SJCRH30 (cell line): ENCODE data around the gene BRD9. TPM values are rescaled to one million over a fixed set of nuclear protein-coding genes. Genes with fewer than 3 reads are reported as not detected.
"Not testable (repeated sequence)": the region's sequence is repeated elsewhere in the genome, so short reads cannot be mapped to it uniquely, and the experiment has no call there.

Experiments
- DNase-seq, 2 experiments: peaks; one replicate each; pipeline ENCODE4 v3.0.0-alpha.2; 2015 to 2020
- H3K27ac ChIP-seq: fragments of 250-450 bp; sonication (Bioruptor Pico); 2 replicates; pipeline ENCODE4 v1.5.1; 2020; ENCODE audit warnings: mild to moderate bottlenecking, moderate library complexity
- H3K27me3 ChIP-seq: fragments of 250-450 bp; sonication (Bioruptor Pico); 2 replicates; pipeline ENCODE4 v1.5.1; 2020; ENCODE audit warnings: mild to moderate bottlenecking, moderate library complexity
- H3K36me3 ChIP-seq: fragments of 250-450 bp; sonication (Bioruptor Pico); 2 replicates; pipeline ENCODE4 v1.5.1; 2020; ENCODE audit warnings: mild to moderate bottlenecking, moderate library complexity
- H3K4me1 ChIP-seq: fragments of 250-450 bp; sonication (Bioruptor Pico); 2 replicates; pipeline ENCODE4 v1.5.1; 2020; ENCODE audit warnings: mild to moderate bottlenecking, moderate library complexity
- H3K4me3 ChIP-seq: fragments of 250-450 bp; sonication (Bioruptor Pico); 2 replicates; pipeline ENCODE4 v1.5.1; 2020; ENCODE audit warnings: mild to moderate bottlenecking, moderate library complexity
- H3K9me3 ChIP-seq: fragments of 250-450 bp; sonication (Bioruptor Pico); replicated peaks from 2 replicates; pipeline ENCODE4 v1.5.1; 2020; ENCODE audit warnings: mild to moderate bottlenecking, moderate library complexity
- total RNA-seq: library from RNA; depleted of rRNA; stranded (reverse); fragments of >200 nt; shearing (Covaris generic); gene quantifications from 2 replicates; pipeline ENCODE4 v1.2.3, GENCODE V29; 2014

BRD9 gene
- total RNA-seq, 1 experiment from 2014 or later, result 19.9 TPM

- Histone ChIP-seq H3K4me3 (no peak overlapping the region), H3K27me3 (no peaks in the 10 kb centered on the region), H3K27ac (no peak overlapping the region), H3K9me3 (no peaks in the 10 kb centered on the region), H3K36me3 (no peaks in the 10 kb centered on the region), H3K4me1 (no peaks in the 10 kb centered on the region)
- no peak for DNase-seq
Observed at GRCh38 chr5:854966-855743, 37.4 kb downstream of the BRD9 start.

GRCh38 chr5:854217-854616 is 38.4 kb downstream of the BRD9 start:
- Histone ChIP-seq H3K4me1 (no peaks in the 10 kb centered on the region), H3K36me3 (no peaks in the 10 kb centered on the region), H3K9me3 (no peaks in the 10 kb centered on the region), H3K4me3 (no peak overlapping the region), H3K27ac (no peak overlapping the region), H3K27me3 (no peaks in the 10 kb centered on the region)
- DNase-seq, result no peak

GRCh38 chr5:853416-854090 is 39.0 kb downstream of the BRD9 start:
- H3K27ac ChIP-seq, H3K27me3 ChIP-seq, DNase-seq, H3K9me3 ChIP-seq, H3K4me3 ChIP-seq, H3K4me1 ChIP-seq, H3K36me3 ChIP-seq: not testable (repeated sequence)

GRCh38 chr5:852431-853401 is 39.9 kb downstream of the BRD9 start:
- DNase-seq, result no peak
- Histone ChIP-seq H3K27me3 (no peaks in the 10 kb centered on the region), H3K27ac (no peak overlapping the region), H3K9me3 (no peaks in the 10 kb centered on the region), H3K36me3 (no peaks in the 10 kb centered on the region), H3K4me1 (no peaks in the 10 kb centered on the region), H3K4me3 (no peak overlapping the region)

GRCh38 chr5:852018-852417 is 40.6 kb downstream of the BRD9 start:
- DNase-seq, result no peak
- Histone ChIP-seq H3K27ac (no peak overlapping the region), H3K36me3 (no peaks in the 10 kb centered on the region), H3K4me1 (no peaks in the 10 kb centered on the region), H3K27me3 (no peaks in the 10 kb centered on the region), H3K9me3 (no peaks in the 10 kb centered on the region), H3K4me3 (no peak overlapping the region)

GRCh38 chr5:851553-851952 is 41.0 kb downstream of the BRD9 start:
- H3K4me3 ChIP-seq, result no peak overlapping the region
- H3K27me3 ChIP-seq, result no peaks in the 10 kb centered on the region
- no peaks in the 10 kb centered on the region for H3K4me1 ChIP-seq
- no peaks in the 10 kb centered on the region for H3K36me3 ChIP-seq
- no peaks in the 10 kb centered on the region for H3K9me3 ChIP-seq
- no peak for DNase-seq
- H3K27ac ChIP-seq, result no peak overlapping the region

- DNase-seq, result no peak
- H3K9me3 ChIP-seq, result no peaks in the 10 kb centered on the region
- H3K4me1 ChIP-seq, result no peaks in the 10 kb centered on the region
- H3K36me3 ChIP-seq, result no peaks in the 10 kb centered on the region
- H3K27ac ChIP-seq, result no peak overlapping the region
- no peak overlapping the region for H3K4me3 ChIP-seq
- no peaks in the 10 kb centered on the region for H3K27me3 ChIP-seq
Observed at GRCh38 chr5:851076-851475, 41.5 kb downstream of the BRD9 start.

- H3K27me3 ChIP-seq, result no peaks in the 10 kb centered on the region
- H3K4me1 ChIP-seq, result no peaks in the 10 kb centered on the region
- DNase-seq, result no peak
- no peak within 1 kb of the TSS for H3K4me3 ChIP-seq
- no peaks in the 10 kb centered on the region for H3K36me3 ChIP-seq
- no peaks in the 10 kb centered on the region for H3K9me3 ChIP-seq
- no peak within 1 kb of the TSS for H3K27ac ChIP-seq
Observed at GRCh38 chr5:850511-851006, 42.0 kb downstream of the BRD9 start, which contains the start of gene ZDHHC11. Gene ZDHHC11, minus strand, starts transcription at chr5:850986. Its CDS starts 384 bp downstream, at chr5:850602.

GRCh38 chr5:849651-850301 is 42.8 kb downstream of the BRD9 start:
- no peak overlapping the region for H3K27ac ChIP-seq
- no peaks in the 10 kb centered on the region for H3K4me1 ChIP-seq
- no peaks in the 10 kb centered on the region for H3K9me3 ChIP-seq
- no peak for DNase-seq
- no peaks in the 10 kb centered on the region for H3K27me3 ChIP-seq
- no peak overlapping the region for H3K4me3 ChIP-seq
- no peaks in the 10 kb centered on the region for H3K36me3 ChIP-seq

- DNase-seq, result no peak
- H3K27ac ChIP-seq, result no peak overlapping the region
- H3K9me3 ChIP-seq, result no peaks in the 10 kb centered on the region
- no peaks in the 10 kb centered on the region for H3K27me3 ChIP-seq
- no peaks in the 10 kb centered on the region for H3K4me1 ChIP-seq
- H3K36me3 ChIP-seq, result no peaks in the 10 kb centered on the region
- H3K4me3 ChIP-seq, result no peak overlapping the region
Observed at GRCh38 chr5:848671-849111, 43.9 kb downstream of the BRD9 start.

GRCh38 chr5:847736-848135 is 44.9 kb downstream of the BRD9 start:
- H3K4me3 ChIP-seq, result not testable (repeated sequence)

GRCh38 chr5:847212-847611 is 45.4 kb downstream of the BRD9 start:
- not testable (repeated sequence) for H3K36me3 ChIP-seq, H3K4me3 ChIP-seq, DNase-seq, H3K27me3 ChIP-seq, H3K27ac ChIP-seq, H3K9me3 ChIP-seq, H3K4me1 ChIP-seq

More at GRCh38 chr5:847736-848135, 44.9 kb downstream of the BRD9 start:
- H3K9me3 ChIP-seq, H3K27ac ChIP-seq, H3K27me3 ChIP-seq, DNase-seq, H3K4me1 ChIP-seq, H3K36me3 ChIP-seq: not testable (repeated sequence)

GRCh38 chr5:846602-847091 is 46.0 kb downstream of the BRD9 start:
- DNase-seq, H3K27me3 ChIP-seq, H3K36me3 ChIP-seq, H3K4me1 ChIP-seq, H3K4me3 ChIP-seq, H3K9me3 ChIP-seq, H3K27ac ChIP-seq: not testable (repeated sequence)
